ENCODE measurements around the gene LRP8. TPM values are rescaled to one million over a fixed set of nuclear protein-coding genes. Genes with fewer than 3 reads are reported as not detected.
A peak's percentile ranks its signal among the peaks of the same experiment; 100 is the strongest.

Gene LRP8
- polyA plus RNA-seq, 2 of the 4 experiments (the other 2 are of a cell fraction) = 32.6 to 46.1 TPM

DNA sequence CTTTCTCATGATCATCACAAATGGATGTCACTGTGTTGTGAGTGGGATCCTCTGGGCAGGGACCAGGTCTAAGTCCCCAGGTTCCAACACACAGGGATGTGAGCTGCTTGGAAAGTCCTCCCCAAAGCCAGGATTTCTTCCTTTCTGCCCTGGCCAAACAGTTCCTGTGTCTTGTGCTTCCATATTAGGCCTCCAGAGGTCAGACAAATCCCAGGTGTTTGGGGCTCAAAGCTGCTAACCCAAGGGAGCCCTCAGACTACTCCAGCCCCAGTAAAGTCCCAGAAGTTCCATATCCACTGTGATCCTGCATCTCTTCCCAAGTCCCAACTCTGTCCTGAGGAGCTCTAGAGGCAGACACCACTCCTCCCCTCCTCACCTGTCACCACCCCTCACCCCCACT lies 61.8 kb downstream of the LRP8 start:
- Histone ChIP-seq H3K4me2 (no peak overlapping the region), H3K4me3 (no peak overlapping the region), H3K27ac (no peak overlapping the region), H3K4me1 (no peaks in the 10 kb centered on the region), H3K9me3 (no peaks in the 10 kb centered on the region)
- ChIA-PET POLR2A (no interaction called here), CTCF (interaction anchor here (0.9 to 3.9 kb wide), 6 partner anchors 9 to 147 kb away, joined by 3 to 24 read pairs (median 6); no protein-coding TSS in a partner anchor)
- peak; percentile 80 to 84; a peak in 5 of 6 replicates for ATAC-seq
- TF ChIP-seq SMC3 (IDR thresholded peaks at IDR 0.05) = no peak
- TF ChIP-seq SREBF2 (IDR thresholded peaks at IDR 0.05) = no peak
- no peak for TF ChIP-seq NFE2L2 (conservative IDR thresholded peaks at IDR 0.05; ENCODE audit: low read length)
- TF ChIP-seq, protein P1, sequence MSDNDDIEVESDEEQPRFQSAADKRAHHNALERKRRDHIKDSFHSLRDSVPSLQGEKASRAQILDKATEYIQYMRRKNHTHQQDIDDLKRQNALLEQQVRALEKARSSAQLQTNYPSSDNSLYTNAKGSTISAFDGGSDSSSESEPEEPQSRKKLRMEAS (IDR thresholded peaks at IDR 0.05) = no peak
- no peak for TF ChIP-seq FOXS1 (CRISPR knock-in tag; IDR thresholded peaks at IDR 0.05)
- TF ChIP-seq, protein P2, sequence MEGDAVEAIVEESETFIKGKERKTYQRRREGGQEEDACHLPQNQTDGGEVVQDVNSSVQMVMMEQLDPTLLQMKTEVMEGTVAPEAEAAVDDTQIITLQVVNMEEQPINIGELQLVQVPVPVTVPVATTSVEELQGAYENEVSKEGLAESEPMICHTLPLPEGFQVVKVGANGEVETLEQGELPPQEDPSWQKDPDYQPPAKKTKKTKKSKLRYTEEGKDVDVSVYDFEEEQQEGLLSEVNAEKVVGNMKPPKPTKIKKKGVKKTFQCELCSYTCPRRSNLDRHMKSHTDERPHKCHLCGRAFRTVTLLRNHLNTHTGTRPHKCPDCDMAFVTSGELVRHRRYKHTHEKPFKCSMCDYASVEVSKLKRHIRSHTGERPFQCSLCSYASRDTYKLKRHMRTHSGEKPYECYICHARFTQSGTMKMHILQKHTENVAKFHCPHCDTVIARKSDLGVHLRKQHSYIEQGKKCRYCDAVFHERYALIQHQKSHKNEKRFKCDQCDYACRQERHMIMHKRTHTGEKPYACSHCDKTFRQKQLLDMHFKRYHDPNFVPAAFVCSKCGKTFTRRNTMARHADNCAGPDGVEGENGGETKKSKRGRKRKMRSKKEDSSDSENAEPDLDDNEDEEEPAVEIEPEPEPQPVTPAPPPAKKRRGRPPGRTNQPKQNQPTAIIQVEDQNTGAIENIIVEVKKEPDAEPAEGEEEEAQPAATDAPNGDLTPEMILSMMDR (IDR thresholded peaks at IDR 0.05) = 0 out of 3 replicates have a peak, but pooled peaks have one; percentile 22
- TF ChIP-seq RAD21 (conservative IDR thresholded peaks at IDR 0.05 in 1 of 2, IDR thresholded peaks at IDR 0.05 in 1 of 2) = peak; percentile 33 to 45; a peak in 4 of 5 replicates
- TF ChIP-seq RNF2 (IDR thresholded peaks at IDR 0.05; ENCODE audit: borderline replicate concordance, low read depth) = no peak
- no peak for TF ChIP-seq FOSB (CRISPR knock-in tag; IDR thresholded peaks at IDR 0.05)
- TF ChIP-seq, protein P3, sequence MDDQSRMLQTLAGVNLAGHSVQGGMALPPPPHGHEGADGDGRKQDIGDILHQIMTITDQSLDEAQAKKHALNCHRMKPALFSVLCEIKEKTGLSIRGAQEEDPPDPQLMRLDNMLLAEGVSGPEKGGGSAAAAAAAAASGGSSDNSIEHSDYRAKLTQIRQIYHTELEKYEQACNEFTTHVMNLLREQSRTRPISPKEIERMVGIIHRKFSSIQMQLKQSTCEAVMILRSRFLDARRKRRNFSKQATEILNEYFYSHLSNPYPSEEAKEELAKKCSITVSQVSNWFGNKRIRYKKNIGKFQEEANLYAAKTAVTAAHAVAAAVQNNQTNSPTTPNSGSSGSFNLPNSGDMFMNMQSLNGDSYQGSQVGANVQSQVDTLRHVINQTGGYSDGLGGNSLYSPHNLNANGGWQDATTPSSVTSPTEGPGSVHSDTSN (IDR thresholded peaks at IDR 0.05) = no peak
- TF ChIP-seq BHLHE40 (IDR thresholded peaks at IDR 0.05; ENCODE audit: low read depth, low read length) = no peak
- no peak for TF ChIP-seq MAZ (IDR thresholded peaks at IDR 0.05; ENCODE audit: borderline replicate concordance, low read depth, low read length)
- peak in 1 of 2 experiments; percentile 33 for DNase-seq (ENCODE audit: low read depth in 1 of 2, low spot score in 1 of 2)
- no peak for FAIRE-seq

DNA sequence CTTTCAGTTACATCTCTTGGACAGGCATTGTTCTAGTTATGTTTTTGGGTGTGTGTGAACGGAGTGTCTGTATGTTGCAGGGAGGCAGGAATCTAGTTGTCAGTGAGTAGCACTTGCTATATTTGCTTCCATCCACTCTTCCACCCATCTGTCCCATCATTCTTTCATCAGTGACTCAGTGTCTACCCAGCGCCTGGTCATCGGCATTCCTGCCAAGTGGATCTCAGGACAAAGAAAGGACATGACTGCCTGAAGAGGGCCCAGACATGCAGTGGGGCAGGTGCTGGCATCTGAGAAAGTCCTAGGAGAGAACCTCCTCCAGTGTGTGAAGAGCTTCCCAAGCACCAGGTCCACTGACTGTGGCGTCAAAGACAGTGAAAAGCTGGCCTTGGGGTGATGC lies 62.3 kb downstream of the LRP8 start:
- ChIA-PET POLR2A (no interaction called here), CTCF (interaction anchor here (0.9 to 3.9 kb wide), 6 partner anchors 9 to 147 kb away, joined by 3 to 24 read pairs (median 6); no protein-coding TSS in a partner anchor)
- Histone ChIP-seq H3K27ac (no peak overlapping the region), H3K4me3 (no peak overlapping the region), H3K9me3 (no peaks in the 10 kb centered on the region), H3K4me2 (no peak overlapping the region), H3K4me1 (no peaks in the 10 kb centered on the region)
- 86% methylated on average over 3 of the region's 4 CpGs for WGBS (ENCODE audit: missing lambda C conversion rate)
- TF ChIP-seq, protein P4, sequence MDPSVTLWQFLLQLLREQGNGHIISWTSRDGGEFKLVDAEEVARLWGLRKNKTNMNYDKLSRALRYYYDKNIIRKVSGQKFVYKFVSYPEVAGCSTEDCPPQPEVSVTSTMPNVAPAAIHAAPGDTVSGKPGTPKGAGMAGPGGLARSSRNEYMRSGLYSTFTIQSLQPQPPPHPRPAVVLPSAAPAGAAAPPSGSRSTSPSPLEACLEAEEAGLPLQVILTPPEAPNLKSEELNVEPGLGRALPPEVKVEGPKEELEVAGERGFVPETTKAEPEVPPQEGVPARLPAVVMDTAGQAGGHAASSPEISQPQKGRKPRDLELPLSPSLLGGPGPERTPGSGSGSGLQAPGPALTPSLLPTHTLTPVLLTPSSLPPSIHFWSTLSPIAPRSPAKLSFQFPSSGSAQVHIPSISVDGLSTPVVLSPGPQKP (IDR thresholded peaks at IDR 0.05; ENCODE audit: low read depth, low read length) = no peak
- no peak for TF ChIP-seq SMC3 (IDR thresholded peaks at IDR 0.05)
- TF ChIP-seq NPAS2 (CRISPR knock-in tag; IDR thresholded peaks at IDR 0.05; ENCODE audit: borderline replicate concordance) = no peak
- TF ChIP-seq ZFP36 (IDR thresholded peaks at IDR 0.05; ENCODE audit: borderline replicate concordance, partially characterized antibody) = no peak
- no peak for TF ChIP-seq MAZ (IDR thresholded peaks at IDR 0.05; ENCODE audit: borderline replicate concordance, low read depth, low read length)
- no peak for TF ChIP-seq HOXA7 (CRISPR knock-in tag; IDR thresholded peaks at IDR 0.05)
- TF ChIP-seq, protein P5, sequence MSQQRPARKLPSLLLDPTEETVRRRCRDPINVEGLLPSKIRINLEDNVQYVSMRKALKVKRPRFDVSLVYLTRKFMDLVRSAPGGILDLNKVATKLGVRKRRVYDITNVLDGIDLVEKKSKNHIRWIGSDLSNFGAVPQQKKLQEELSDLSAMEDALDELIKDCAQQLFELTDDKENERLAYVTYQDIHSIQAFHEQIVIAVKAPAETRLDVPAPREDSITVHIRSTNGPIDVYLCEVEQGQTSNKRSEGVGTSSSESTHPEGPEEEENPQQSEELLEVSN (IDR thresholded peaks at IDR 0.05; ENCODE audit: borderline replicate concordance, low read depth) = no peak
- TF ChIP-seq EHMT2 (IDR thresholded peaks at IDR 0.05; ENCODE audit: low read depth) = no peak
- no peak for TF ChIP-seq RNF2 (IDR thresholded peaks at IDR 0.05; ENCODE audit: borderline replicate concordance, low read depth)
- no peak for TF ChIP-seq CHD4 (IDR thresholded peaks at IDR 0.05; ENCODE audit: borderline replicate concordance)
- TF ChIP-seq BHLHE40 (IDR thresholded peaks at IDR 0.05; ENCODE audit: low read depth, low read length) = no peak
- TF ChIP-seq EHF (CRISPR knock-in tag; IDR thresholded peaks at IDR 0.05) = no peak
- TF ChIP-seq HEYL (CRISPR knock-in tag; IDR thresholded peaks at IDR 0.05) = no peak
- DNase-seq (ENCODE audit: low read depth in 1 of 2, low spot score in 1 of 2) (no peak), ATAC-seq (no peak), FAIRE-seq (no peak)
